ENCODE results near the gene BRD3. TPM values are rescaled to one million over a fixed set of nuclear protein-coding genes. Genes with fewer than 3 reads are reported as not detected.

The BRD3 gene
- total and polyA plus RNA-seq, 4 experiments from 2014 or later = 16.0 to 48.5 (median 30.5) TPM

GRCh38 chr9:133993635-133994253 lies 74.1 kb downstream of the BRD3 start:
- Histone ChIP-seq H3K4me1 (ENCODE audit: insufficient read depth, low read length) (peaks cover 16% of the 10 kb centered on the region), H3K4me3 (ENCODE audit: low read length in 2 of 2) (no peak overlapping the region), H3K27me3 (ENCODE audit: insufficient read depth, low read length) (no peaks in the 10 kb centered on the region), H3K27ac (ENCODE audit: low read depth, low read length) (no peak overlapping the region), H3K9me3 (ENCODE audit: control insufficient read depth in 1 of 2, low read length in 2 of 2) (no peaks in the 10 kb centered on the region), H3K36me3 (ENCODE audit: insufficient read depth, low read length) (no peaks in the 10 kb centered on the region)
- ChIA-PET CTCF (ENCODE audit: partially characterized antibody) (interaction anchor here (0.9 to 4.3 kb wide), 19 partner anchors 10 to 267 kb away, joined by 3 to 101 read pairs (median 5); partner anchors contain the start of gene BRD3OS), POLR2A (ENCODE audit: partially characterized antibody) (interaction anchor here (0.9 to 2.0 kb wide), 5 partner anchors 38 to 212 kb away, joined by 3 to 6 read pairs (median 4); partner anchors contain the start of gene RNU6ATAC)
- H3K4me1 Mint-ChIP-seq = peaks cover 1 to 16% (median 4%) of the 10 kb centered on the region in 4 donors
- no peaks in the 10 kb centered on the region for H3K9me3 Mint-ChIP-seq
- no peaks in the 10 kb centered on the region for H3K36me3 Mint-ChIP-seq
- DNase-seq = peak in 1 of 5 donors; percentile 16
- peak overlapping the region in 1 of 7 donors; percentile 35 for H3K27ac Mint-ChIP-seq
- peak overlapping the region; percentile 73 to 83 (median 80) for H3K4me3 Mint-ChIP-seq
- peaks cover 0 to 6% of the 10 kb centered on the region in 2 donors for H3K27me3 Mint-ChIP-seq
- intact Hi-C loops (cut with micrococcal nuclease) = no loop called here

- peak overlapping the region; percentile 73 to 83 (median 80) for H3K4me3 Mint-ChIP-seq
- H3K36me3 Mint-ChIP-seq = no peaks in the 10 kb centered on the region
- Histone ChIP-seq H3K4me1 (ENCODE audit: insufficient read depth, low read length) (peaks cover 16% of the 10 kb centered on the region), H3K27me3 (ENCODE audit: insufficient read depth, low read length) (no peaks in the 10 kb centered on the region), H3K9me3 (ENCODE audit: control insufficient read depth in 1 of 2, low read length in 2 of 2) (no peaks in the 10 kb centered on the region), H3K36me3 (ENCODE audit: insufficient read depth, low read length) (no peaks in the 10 kb centered on the region), H3K4me3 (ENCODE audit: low read length in 2 of 2) (peak overlapping the region; percentile 47 to 58), H3K27ac (ENCODE audit: low read depth, low read length) (no peak overlapping the region)
- ChIA-PET CTCF (ENCODE audit: partially characterized antibody) (interaction anchor here (1.0 to 4.3 kb wide), 16 partner anchors 11 to 266 kb away, joined by 3 to 101 read pairs (median 6); partner anchors contain the start of gene BRD3OS), POLR2A (ENCODE audit: partially characterized antibody) (interaction anchor here (1.2 to 2.0 kb wide), 3 partner anchors 38 to 200 kb away, joined by 3 to 6 read pairs (median 4); no protein-coding TSS in a partner anchor)
- no peaks in the 10 kb centered on the region for H3K9me3 Mint-ChIP-seq
- H3K27me3 Mint-ChIP-seq = peaks cover 0 to 6% of the 10 kb centered on the region in 2 donors
- H3K4me1 Mint-ChIP-seq = peaks cover 1 to 16% (median 5%) of the 10 kb centered on the region in 4 donors
- DNase-seq = peak; percentile 58 to 67 (median 60)
- intact Hi-C loops (cut with micrococcal nuclease) = loop anchor here (1.0 kb wide), 2 partner anchors 32 to 75 kb away; partner anchors contain the start of genes BRD3 and BRD3OS
- H3K27ac Mint-ChIP-seq = peak overlapping the region in 1 of 7 donors; percentile 35
Measured at GRCh38 chr9:133992780-133993634, 74.8 kb downstream of the BRD3 start.

- H3K27me3 ChIP-seq (ENCODE audit: insufficient read depth, low read length) = no peaks in the 10 kb centered on the region
- peak within 1 kb of the TSS; percentile 54 to 82 (median 68) for H3K4me3 Mint-ChIP-seq
- H3K9me3 ChIP-seq (ENCODE audit: control insufficient read depth in 1 of 2, low read length in 2 of 2) = no peaks in the 10 kb centered on the region
- peak within 1 kb of the TSS; percentile 47 to 58 for H3K4me3 ChIP-seq (ENCODE audit: low read length in 2 of 2)
- H3K36me3 Mint-ChIP-seq = no peaks in the 10 kb centered on the region
- H3K4me1 Mint-ChIP-seq = peaks cover 1 to 16% (median 6%) of the 10 kb centered on the region in 4 donors
- H3K4me1 ChIP-seq (ENCODE audit: insufficient read depth, low read length) = peaks cover 16% of the 10 kb centered on the region
- ChIA-PET CTCF (ENCODE audit: partially characterized antibody) (interaction anchor here (1.3 to 4.3 kb wide), 3 partner anchors 19 to 211 kb away, joined by 3 to 101 read pairs (median 65); no protein-coding TSS in a partner anchor), POLR2A (ENCODE audit: partially characterized antibody) (no interaction called here)
- no peaks in the 10 kb centered on the region for H3K36me3 ChIP-seq (ENCODE audit: insufficient read depth, low read length)
- peak in 3 of 5 donors; percentile 15 to 32 (median 22) for DNase-seq
- H3K9me3 Mint-ChIP-seq = peaks cover 0 to 1% (median 0%) of the 10 kb centered on the region in 8 donors
- peak within 1 kb of the TSS in 1 of 7 donors; percentile 35 for H3K27ac Mint-ChIP-seq
- peaks cover 0 to 6% of the 10 kb centered on the region in 2 donors for H3K27me3 Mint-ChIP-seq
- H3K27ac ChIP-seq (ENCODE audit: low read depth, low read length) = no peak within 1 kb of the TSS
- intact Hi-C loops (cut with micrococcal nuclease) = loop anchor here (1.0 kb wide), 2 partner anchors 33 to 76 kb away; partner anchors contain the start of genes BRD3 and BRD3OS
Measured at GRCh38 chr9:133991964-133992779, 75.7 kb downstream of the BRD3 start, which contains the start of gene VAV2. Gene VAV2 (minus strand): TSS chr9:133992324. CDS start chr9:133992278, 46 bp downstream.

GRCh38 chr9:133991214-133991921 lies 76.5 kb downstream of the BRD3 start:
- H3K9me3 Mint-ChIP-seq = peaks cover 0 to 1% (median 0%) of the 10 kb centered on the region in 8 donors
- Histone ChIP-seq H3K4me1 (ENCODE audit: insufficient read depth, low read length) (peaks cover 16% of the 10 kb centered on the region), H3K9me3 (ENCODE audit: control insufficient read depth in 1 of 2, low read length in 2 of 2) (no peaks in the 10 kb centered on the region), H3K27ac (ENCODE audit: low read depth, low read length) (no peak overlapping the region), H3K4me3 (ENCODE audit: low read length in 2 of 2) (no peak overlapping the region), H3K36me3 (ENCODE audit: insufficient read depth, low read length) (no peaks in the 10 kb centered on the region), H3K27me3 (ENCODE audit: insufficient read depth, low read length) (no peaks in the 10 kb centered on the region)
- intact Hi-C loops (cut with micrococcal nuclease) = no loop called here
- H3K36me3 Mint-ChIP-seq = no peaks in the 10 kb centered on the region
- H3K4me1 Mint-ChIP-seq = peaks cover 1 to 16% (median 6%) of the 10 kb centered on the region in 4 donors
- ChIA-PET POLR2A (ENCODE audit: partially characterized antibody) (no interaction called here), CTCF (ENCODE audit: partially characterized antibody) (no interaction called here)
- peak overlapping the region in 1 of 7 donors; percentile 7 for H3K27ac Mint-ChIP-seq
- H3K27me3 Mint-ChIP-seq = peaks cover 0 to 6% of the 10 kb centered on the region in 2 donors
- DNase-seq = no peak
- peak overlapping the region; percentile 31 to 65 (median 54) for H3K4me3 Mint-ChIP-seq

DNA sequence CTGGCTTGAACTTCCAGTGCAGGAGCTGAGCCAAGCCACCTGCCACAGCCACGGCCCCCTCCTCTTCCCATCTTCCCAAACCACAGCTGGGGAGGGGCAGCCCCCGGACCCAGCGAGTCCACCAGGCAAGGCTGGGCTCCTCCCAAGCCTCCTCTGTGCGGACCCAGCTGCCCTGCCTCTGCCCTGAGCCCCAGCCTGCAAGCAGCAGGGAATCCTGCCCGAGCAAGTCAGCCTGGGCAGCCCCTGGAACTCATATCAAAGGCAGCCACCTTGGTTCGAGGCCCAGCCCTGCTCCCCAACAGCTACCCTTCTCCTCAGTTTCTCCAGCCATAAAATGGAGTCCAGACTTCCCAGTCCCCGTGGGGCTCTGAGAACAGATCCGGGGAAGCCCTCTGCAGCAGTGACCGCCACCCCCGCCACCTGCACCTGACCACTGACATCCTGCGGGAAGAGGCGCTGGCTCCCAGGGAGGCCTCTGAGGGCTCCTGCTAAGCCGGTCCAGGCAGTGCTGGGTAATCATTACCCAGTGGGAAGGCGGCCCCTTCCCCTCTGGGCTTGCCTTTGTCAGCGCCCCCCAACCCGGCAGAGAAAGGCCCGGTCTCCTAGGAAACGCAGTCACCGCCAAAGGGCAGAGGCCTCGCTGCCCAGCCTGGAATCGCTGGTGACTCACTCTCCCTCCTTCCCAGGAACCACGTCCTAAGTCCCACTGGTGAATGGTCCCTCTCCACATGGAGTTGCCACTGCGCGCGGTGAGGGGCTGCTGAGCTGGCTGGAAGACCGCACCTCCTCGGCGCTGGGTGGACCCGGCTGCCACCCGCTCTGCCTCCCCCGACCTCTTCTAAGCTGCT lies 77.2 kb downstream of the BRD3 start:
- Histone ChIP-seq H3K36me3 (ENCODE audit: insufficient read depth, low read length) (no peaks in the 10 kb centered on the region), H3K27ac (ENCODE audit: low read depth, low read length) (no peak overlapping the region), H3K27me3 (ENCODE audit: insufficient read depth, low read length) (no peaks in the 10 kb centered on the region), H3K4me3 (ENCODE audit: low read length in 2 of 2) (no peak overlapping the region), H3K9me3 (ENCODE audit: control insufficient read depth in 1 of 2, low read length in 2 of 2) (no peaks in the 10 kb centered on the region), H3K4me1 (ENCODE audit: insufficient read depth, low read length) (peaks cover 16% of the 10 kb centered on the region)
- Mint-ChIP-seq H3K27me3 (peaks cover 2 to 5% of the 10 kb centered on the region in 2 donors), H3K36me3 (no peaks in the 10 kb centered on the region), H3K4me3 (peak overlapping the region; percentile 35 to 65 (median 54)), H3K27ac (peak overlapping the region in 2 of 7 donors; percentile 7 to 29), H3K4me1 (peaks cover 1 to 16% (median 6%) of the 10 kb centered on the region in 4 donors), H3K9me3 (peaks cover 0 to 1% (median 0%) of the 10 kb centered on the region in 8 donors)
- ChIA-PET CTCF (ENCODE audit: partially characterized antibody) (no interaction called here), POLR2A (ENCODE audit: partially characterized antibody) (no interaction called here)
- intact Hi-C loops (cut with micrococcal nuclease) = no loop called here
- DNase-seq = no peak
